HG02571 (cell line): Measurements from ENCODE around the gene CXCL16.

Experiments used
- ATAC-seq: cut with Tn5 transposase; IDR thresholded peaks from one replicate; pipeline ENCODE4 v1.9.1; 2021; ENCODE audit warnings: mild to moderate bottlenecking, moderate library complexity; ENCODE audit not compliant: unreplicated experiment

CXCL16 gene

DNA sequence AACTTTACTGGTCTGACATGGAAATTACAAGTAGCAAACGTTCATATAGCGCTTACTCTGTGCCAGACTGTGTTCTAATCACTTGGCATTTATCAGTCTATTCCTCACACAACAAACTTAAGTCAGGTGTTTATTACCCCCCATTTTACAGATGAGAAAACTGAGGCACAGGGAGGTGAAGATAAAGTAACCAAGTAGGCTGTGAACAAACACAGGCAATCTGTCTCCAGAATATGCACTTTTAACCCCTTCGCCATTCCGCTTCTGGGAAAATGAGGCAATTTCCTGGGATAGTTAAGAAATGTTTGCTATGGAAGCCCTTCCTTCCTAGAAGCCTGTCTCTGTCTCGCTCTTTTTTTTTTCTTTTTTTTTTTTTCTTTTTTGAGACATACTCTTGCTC is 12.2 kb upstream of the CXCL16 start:
- no peak for ATAC-seq

GRCh38 chr17:4750606-4751005 is 10.9 kb upstream of the CXCL16 start:
- ATAC-seq: no peak

DNA sequence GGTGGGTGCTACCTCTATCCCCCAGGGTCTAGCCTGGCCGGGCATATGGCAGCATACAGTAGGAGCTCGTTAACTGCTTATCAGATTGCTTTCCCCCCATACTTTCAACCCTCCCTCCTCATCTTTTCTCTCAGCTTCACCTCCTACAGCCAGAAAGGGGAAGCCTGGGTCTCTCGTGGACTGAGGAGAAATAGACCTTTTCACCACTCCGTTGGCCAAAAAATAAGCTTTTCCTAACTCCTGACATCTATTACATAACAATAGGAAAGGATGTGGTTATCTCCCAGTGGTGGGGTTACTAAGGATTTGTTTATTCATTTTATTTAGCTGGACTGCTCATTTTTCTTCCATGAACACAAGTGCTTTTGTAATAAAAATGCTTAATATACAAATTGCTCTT is 9.0 kb upstream of the CXCL16 start:
- ATAC-seq: no peak

DNA sequence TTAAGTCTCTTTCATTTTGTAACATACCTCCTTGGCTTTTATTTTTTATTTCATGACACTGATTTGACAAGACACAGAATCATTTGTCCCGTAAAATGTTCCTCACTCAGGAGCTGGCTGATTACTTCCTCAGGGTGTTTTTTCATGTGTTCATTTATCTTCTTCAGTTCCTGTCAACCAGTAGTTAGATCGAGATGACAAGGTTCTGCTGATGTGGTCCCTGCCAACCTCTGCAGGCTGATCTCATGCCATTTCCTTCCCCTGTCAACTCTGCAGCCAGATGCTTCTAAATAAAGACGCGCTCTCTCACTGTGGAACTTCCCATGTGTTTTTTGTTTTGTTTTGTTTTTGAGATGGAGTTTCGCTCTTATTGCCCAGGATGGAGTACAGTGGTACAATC is 8.1 kb upstream of the CXCL16 start:
- no peak for ATAC-seq

DNA sequence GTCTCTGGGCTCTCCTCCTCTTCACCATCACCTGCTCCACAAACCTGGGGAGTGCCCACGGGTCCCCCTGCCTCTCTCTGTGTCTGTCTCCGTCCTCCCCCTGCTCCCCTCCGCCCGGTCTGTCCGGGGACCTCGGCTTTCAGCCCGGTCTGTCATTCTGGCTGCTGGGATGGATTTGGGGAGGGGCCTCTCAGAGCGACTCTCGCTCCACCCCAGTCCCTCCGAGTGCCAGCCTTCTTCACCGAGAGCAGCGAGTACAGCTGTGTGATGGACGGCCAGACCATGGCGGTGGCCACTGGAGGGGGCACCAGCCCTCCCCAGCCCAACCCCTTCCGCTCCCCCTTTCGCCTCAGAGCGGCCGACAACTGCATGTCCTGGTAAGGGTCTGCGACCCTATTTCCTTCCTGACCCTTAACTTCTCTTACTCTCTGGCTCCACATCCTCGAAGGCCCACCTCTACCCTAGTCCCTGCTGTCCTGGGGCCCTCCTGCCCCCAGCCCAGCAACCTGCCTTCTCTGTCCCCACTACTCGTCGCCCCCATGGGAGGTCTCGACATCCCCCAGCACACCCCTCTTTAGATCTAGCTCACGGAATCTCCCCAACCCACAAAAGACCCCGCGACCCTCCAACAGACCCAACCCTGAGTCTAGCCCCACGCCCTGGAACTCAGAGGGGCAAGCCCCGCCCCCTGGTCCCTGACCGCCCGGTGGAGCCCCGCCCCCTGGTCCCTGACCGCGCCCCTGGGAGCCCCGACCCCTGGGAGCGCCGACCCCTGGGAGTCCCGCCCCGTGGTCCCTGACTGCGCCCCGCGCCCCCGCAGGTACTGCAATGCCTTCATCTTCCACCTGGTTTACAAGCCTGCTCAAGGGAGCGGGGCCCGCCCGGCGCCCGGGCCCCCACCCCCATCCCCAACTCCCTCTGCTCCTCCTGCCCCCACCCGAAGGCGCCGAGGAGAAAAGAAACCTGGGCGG is 5.6 kb upstream of the CXCL16 start:
- no peak for ATAC-seq

- ATAC-seq: no peak
Observed at GRCh38 chr17:4743898-4744297, 4.2 kb upstream of the CXCL16 start.

GRCh38 chr17:4743216-4743615 is 3.5 kb upstream of the CXCL16 start:
- ATAC-seq: no peak

GRCh38 chr17:4742629-4743028 is 2.9 kb upstream of the CXCL16 start:
- no peak for ATAC-seq

GRCh38 chr17:4742133-4742532 is 2.4 kb upstream of the CXCL16 start:
- ATAC-seq: no peak

DNA sequence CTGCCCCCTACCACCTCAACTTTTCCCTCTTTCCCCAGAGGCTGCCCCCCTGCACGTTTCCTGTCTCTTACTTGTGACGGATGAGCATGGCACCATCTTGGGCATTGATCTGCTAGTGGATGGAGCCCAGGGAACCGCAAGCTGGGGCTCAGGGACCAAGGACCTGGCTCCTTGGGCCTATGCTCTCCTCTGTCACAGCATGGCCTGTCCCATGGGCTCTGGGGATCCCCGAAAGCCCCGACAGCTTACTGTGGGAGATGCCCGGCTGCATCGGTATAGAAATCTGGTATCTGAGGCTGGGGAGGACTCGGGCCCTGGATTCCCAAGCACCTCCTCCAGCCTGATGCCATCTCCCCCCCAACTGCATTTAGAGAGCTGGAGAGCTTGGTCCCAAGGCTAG is 1.8 kb upstream of the CXCL16 start:
- ATAC-seq: no peak

- no peak for ATAC-seq
Observed at GRCh38 chr17:4740584-4740983, 856 bp upstream of the CXCL16 start.

GRCh38 chr17:4740025-4740351 is 260 bp upstream of the CXCL16 start:
- ATAC-seq: no peak

- ATAC-seq: no peak
Observed at GRCh38 chr17:4738136-4739121, 1.3 kb downstream of the CXCL16 start.

DNA sequence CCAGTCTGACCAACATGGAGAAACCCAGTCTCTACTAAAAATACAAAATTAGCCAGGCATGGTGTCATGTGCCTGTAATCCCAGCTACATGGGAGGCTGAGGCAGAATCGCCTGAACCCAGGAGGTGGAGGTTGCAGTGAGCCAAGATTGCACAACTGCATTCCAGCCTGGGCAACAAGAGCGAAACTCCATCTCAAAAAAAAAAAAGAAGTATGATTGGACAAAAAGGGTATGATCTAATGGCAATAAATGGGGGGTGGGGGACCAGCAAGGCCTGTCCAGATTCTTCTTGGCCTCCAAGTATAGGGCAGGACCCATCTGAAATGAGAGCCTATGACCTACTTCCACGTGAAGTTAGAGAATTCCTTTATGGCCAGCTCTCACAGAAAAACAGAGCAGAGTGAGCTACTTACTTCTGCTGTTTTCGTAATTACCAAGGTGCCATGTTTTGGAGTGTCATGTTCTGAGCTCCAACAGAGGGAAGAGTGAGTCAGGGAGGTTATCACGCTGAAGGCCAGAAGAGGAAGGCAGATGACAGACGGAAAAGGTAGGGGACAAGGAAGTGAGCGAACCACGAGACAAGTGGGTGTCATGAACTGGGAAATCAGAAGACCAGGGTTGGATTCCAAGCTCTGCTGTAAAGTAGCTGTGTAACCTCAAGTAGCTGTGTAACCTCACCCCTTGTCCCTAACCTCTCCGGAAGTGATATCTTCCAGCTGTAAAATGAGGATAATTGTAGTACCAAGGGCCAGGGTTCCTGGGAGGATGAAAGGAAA is 3.7 kb downstream of the CXCL16 start:
- ATAC-seq: no peak

GRCh38 chr17:4734857-4735475 is 4.8 kb downstream of the CXCL16 start:
- no peak for ATAC-seq

GRCh38 chr17:4733073-4733531 is 6.6 kb downstream of the CXCL16 start:
- ATAC-seq: no peak

DNA sequence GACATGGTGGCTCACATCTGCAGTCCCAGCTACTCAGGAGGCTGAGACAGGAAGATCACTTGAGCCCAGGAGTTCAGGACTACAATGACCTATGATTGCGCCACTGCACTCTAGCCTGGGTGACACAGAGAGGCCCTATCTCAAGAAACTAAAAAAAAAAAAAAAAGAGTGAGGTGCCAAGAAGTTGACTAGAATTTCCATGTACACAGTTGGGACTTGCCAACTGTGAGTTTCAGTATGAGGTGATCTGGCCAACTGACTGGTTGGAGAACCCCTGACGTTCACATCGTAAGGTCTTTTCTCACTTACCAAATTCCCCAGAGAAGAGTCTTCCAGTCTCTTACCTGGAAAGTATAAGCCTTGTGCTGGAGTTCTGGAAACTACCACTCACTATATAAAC is 11.6 kb downstream of the CXCL16 start:
- no peak for ATAC-seq

DNA sequence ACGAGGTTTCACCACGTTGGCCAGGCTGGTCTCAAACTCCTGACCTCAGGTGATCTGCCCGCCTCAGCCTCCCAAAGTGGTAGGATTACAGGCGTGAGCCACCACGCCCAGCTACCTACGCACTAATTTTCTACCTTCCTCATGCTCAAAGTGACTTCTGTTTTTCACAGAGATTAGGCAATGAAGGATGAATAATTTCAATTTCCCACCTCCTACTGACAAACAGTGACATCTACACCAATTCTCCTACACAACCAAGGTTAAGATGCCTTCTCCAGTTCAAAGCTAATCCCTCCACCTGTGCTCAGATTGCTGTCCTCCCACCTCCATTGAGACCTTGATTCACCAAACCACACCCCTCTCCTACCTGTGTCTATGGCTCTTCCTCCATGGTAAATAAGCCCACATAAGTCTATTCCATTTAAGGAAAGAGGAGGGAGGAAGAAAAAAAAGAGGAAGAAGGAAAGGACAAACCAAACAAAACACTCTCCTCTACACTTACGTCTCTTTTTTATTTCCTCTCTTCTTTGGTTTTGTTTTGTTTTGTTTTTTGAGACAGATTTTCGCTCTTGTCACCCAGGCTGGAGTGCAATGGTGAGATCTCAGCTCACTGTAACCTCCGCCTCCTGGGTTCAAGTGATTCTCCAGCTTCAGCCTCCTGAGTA is 13.9 kb downstream of the CXCL16 start:
- ATAC-seq: no peak

GRCh38 chr17:4724650-4725049 is 15.1 kb downstream of the CXCL16 start:
- no peak for ATAC-seq

DNA sequence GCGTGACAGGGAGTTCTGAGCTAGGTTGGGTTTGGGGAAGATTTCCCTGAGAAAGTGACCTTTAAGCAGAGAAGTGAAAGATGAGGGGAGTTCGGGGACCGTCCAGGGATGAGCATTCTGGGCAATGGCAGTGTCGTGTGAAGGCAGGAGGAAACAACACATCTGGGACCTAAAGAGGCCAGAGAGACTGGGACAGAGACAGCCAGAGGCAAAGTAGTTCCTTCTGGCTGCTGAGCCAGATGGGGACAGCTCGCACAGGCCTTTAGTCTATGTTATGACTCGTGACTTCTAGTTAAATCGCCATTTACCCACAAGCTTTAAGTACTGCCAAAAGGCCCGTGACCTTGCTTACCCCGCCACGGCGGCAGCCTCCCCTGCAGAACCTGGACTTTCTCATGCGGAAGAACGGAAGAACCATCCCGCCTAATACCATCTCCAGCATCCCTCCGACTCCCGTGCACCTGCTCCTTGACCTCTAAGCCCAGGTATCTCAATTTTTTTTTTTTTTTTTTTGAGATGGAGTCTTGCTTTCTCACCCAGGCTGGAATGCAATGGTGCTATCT is 17.0 kb downstream of the CXCL16 start:
- no peak for ATAC-seq
